ENCODE results near the gene PTF1A. TPM values are rescaled to one million over a fixed set of nuclear protein-coding genes. Genes with fewer than 3 reads are reported as not detected.

The PTF1A gene
- total RNA-seq, 1 donor from 2014 or later, result 50.7 TPM

DNA sequence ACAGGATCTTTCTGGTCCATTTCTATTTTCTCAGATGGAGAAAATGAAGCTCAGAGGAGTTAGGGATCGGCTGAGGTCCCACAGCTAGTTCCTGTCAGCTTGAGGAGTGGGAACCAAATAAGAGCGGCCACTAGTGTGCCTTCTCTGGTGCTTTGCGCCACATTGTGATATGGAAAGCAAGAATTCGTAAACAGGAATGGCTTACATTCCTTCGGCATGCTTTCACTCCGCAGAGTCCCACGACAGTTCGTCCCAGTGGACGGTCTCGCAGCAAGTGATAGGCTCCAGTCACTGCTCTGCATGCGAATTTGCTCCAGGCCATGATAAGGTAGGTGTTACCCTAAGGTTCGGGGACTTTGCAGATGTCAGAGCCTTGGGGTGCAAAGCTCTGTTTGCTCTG, 41.5 kb upstream of the PTF1A start:
- Mint-ChIP-seq H3K4me1 (ENCODE audit: low read depth) (no peaks in the 10 kb centered on the region), H3K36me3 (ENCODE audit: insufficient read depth) (peaks cover 9% of the 10 kb centered on the region), H3K9me3 (ENCODE audit: low read depth) (no peaks in the 10 kb centered on the region), H3K27ac (no peak overlapping the region), H3K27me3 (peaks cover 16% of the 10 kb centered on the region), H3K4me3 (ENCODE audit: low read depth) (no peak overlapping the region)
- no peak for DNase-seq (ENCODE audit: low spot score, unreplicated experiment)
- TF ChIP-seq, protein P1, sequence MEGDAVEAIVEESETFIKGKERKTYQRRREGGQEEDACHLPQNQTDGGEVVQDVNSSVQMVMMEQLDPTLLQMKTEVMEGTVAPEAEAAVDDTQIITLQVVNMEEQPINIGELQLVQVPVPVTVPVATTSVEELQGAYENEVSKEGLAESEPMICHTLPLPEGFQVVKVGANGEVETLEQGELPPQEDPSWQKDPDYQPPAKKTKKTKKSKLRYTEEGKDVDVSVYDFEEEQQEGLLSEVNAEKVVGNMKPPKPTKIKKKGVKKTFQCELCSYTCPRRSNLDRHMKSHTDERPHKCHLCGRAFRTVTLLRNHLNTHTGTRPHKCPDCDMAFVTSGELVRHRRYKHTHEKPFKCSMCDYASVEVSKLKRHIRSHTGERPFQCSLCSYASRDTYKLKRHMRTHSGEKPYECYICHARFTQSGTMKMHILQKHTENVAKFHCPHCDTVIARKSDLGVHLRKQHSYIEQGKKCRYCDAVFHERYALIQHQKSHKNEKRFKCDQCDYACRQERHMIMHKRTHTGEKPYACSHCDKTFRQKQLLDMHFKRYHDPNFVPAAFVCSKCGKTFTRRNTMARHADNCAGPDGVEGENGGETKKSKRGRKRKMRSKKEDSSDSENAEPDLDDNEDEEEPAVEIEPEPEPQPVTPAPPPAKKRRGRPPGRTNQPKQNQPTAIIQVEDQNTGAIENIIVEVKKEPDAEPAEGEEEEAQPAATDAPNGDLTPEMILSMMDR (IDR thresholded peaks at IDR 0.05; ENCODE audit: unreplicated experiment), result no peak

DNA sequence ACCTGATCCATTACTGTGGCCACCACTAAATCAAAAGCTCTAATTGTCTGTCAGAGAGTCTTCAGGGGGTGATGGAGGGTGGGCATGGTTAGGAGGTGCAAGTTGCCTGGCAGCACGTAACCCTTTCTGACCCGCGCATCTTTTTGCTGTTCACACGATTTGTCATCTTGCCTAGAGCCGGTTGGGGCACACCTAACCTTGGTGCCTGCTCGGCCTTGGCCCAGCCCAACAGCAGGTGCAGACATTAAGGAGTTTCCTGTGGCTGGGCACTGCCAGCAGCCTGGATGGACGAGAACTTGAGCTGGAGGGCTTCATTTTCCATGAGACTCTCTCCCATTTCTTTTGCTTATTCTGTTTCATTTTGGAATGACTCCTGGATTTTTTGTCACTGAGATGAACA, 41.0 kb upstream of the PTF1A start:
- TF ChIP-seq, protein P1 (IDR thresholded peaks at IDR 0.05; ENCODE audit: unreplicated experiment), result no peak
- H3K27me3 Mint-ChIP-seq, result peaks cover 21% of the 10 kb centered on the region
- no peaks in the 10 kb centered on the region for H3K4me1 Mint-ChIP-seq (ENCODE audit: low read depth)
- H3K9me3 Mint-ChIP-seq (ENCODE audit: low read depth), result no peaks in the 10 kb centered on the region
- DNase-seq (ENCODE audit: low spot score, unreplicated experiment), result no peak
- H3K36me3 Mint-ChIP-seq (ENCODE audit: insufficient read depth), result peaks cover 9% of the 10 kb centered on the region
- H3K4me3 Mint-ChIP-seq (ENCODE audit: low read depth), result no peak overlapping the region
- no peak overlapping the region for H3K27ac Mint-ChIP-seq

DNA sequence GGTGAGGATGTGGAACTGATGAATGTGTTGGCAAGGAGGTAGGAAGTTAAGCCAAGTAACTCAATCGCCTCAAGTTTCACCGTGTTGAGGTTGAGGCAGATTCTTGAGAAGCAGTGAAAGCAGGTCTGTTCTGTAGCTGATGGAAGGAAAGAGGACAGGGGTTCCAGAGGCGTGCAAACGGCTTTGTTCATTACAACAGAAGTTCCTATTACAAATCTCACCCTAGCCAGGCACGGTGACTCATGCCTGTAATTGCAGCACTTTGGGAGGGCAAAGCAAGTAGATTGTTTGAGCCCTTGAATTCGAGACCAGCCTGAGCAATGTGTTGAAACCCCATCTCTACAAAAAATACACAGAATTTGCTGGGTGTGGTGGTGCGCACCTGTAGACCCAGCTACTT, 36.9 kb upstream of the PTF1A start:
- DNase-seq (ENCODE audit: low spot score, unreplicated experiment), result no peak
- Mint-ChIP-seq H3K4me1 (ENCODE audit: low read depth) (peaks cover 7% of the 10 kb centered on the region), H3K36me3 (ENCODE audit: insufficient read depth) (peaks cover 9% of the 10 kb centered on the region), H3K9me3 (ENCODE audit: low read depth) (no peaks in the 10 kb centered on the region), H3K27ac (no peak overlapping the region), H3K4me3 (ENCODE audit: low read depth) (no peak overlapping the region), H3K27me3 (peaks cover 36% of the 10 kb centered on the region)
- TF ChIP-seq, protein P1 (IDR thresholded peaks at IDR 0.05; ENCODE audit: unreplicated experiment), result no peak

DNA sequence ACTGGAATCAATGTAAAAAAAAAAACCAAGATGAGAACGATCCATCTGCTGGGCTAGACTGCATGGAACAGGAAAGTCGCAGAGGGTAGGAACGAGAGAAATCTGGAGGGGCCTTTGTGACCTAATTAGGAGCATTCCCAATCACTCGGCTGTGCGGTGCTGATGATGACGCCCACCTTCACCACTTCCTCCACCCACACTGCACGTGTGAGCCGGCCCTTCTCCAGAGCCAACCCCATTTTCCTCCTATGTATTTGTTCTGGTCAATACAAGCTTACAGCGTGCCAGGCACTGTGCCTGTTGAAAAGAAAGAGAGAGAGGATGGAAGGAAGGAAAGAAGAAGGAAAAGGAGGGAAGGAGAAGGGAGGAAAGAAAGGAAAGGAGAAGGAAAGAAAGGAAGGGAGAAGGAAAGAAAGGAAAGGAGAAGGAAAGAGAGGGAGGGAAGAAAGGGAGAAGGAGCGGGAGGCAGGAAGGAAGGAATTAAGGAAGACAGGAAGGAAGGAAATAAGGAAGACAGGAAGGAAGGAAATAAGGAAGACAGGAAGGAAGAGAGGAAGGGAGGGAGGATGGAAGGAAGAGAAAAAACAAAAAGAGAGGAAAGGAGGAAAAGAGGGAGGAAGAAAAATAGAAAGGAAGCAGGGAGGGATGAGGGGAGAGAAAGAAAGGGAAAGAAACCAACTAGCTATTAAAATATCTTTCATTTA, 35.5 kb upstream of the PTF1A start:
- peaks cover 7% of the 10 kb centered on the region for H3K4me1 Mint-ChIP-seq (ENCODE audit: low read depth)
- H3K27ac Mint-ChIP-seq, result no peak overlapping the region
- peaks cover 5% of the 10 kb centered on the region for H3K36me3 Mint-ChIP-seq (ENCODE audit: insufficient read depth)
- H3K9me3 Mint-ChIP-seq (ENCODE audit: low read depth), result no peaks in the 10 kb centered on the region
- H3K27me3 Mint-ChIP-seq, result peaks cover 42% of the 10 kb centered on the region
- TF ChIP-seq, protein P1 (IDR thresholded peaks at IDR 0.05; ENCODE audit: unreplicated experiment), result no peak
- H3K4me3 Mint-ChIP-seq (ENCODE audit: low read depth), result no peak overlapping the region
- DNase-seq (ENCODE audit: low spot score, unreplicated experiment), result no peak

DNA sequence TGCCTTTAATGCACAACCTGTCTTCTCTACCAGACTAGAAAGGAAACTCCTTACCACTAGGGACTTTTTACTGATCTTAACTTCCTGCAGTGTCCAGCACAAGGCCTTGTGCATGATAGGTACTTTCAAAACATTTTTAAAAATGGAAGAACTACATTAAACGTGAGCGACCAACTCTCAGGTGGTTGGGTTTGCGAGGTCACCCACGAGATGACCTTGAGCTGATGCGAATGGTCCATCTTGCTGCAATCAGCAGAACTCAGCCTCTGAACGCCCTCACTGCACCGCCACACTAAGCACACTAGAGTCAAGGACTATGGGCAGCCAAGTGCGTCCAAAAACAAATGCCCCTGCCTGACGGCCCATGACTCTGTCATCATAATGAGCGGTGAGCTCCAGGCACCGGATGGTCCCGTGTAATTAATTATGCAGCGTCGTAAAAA, 34.9 kb upstream of the PTF1A start:
- H3K27me3 Mint-ChIP-seq, result peaks cover 42% of the 10 kb centered on the region
- DNase-seq (ENCODE audit: low spot score, unreplicated experiment), result no peak
- TF ChIP-seq, protein P1 (IDR thresholded peaks at IDR 0.05; ENCODE audit: unreplicated experiment), result no peak
- peaks cover 7% of the 10 kb centered on the region for H3K4me1 Mint-ChIP-seq (ENCODE audit: low read depth)
- no peak overlapping the region for H3K4me3 Mint-ChIP-seq (ENCODE audit: low read depth)
- H3K36me3 Mint-ChIP-seq (ENCODE audit: insufficient read depth), result peaks cover 5% of the 10 kb centered on the region
- H3K9me3 Mint-ChIP-seq (ENCODE audit: low read depth), result no peaks in the 10 kb centered on the region
- no peak overlapping the region for H3K27ac Mint-ChIP-seq

Data from progenitor cell of endocrine pancreas (in vitro differentiated cells).